ENCODE data around the gene EXOSC1.

- TF ChIP-seq, protein P1, sequence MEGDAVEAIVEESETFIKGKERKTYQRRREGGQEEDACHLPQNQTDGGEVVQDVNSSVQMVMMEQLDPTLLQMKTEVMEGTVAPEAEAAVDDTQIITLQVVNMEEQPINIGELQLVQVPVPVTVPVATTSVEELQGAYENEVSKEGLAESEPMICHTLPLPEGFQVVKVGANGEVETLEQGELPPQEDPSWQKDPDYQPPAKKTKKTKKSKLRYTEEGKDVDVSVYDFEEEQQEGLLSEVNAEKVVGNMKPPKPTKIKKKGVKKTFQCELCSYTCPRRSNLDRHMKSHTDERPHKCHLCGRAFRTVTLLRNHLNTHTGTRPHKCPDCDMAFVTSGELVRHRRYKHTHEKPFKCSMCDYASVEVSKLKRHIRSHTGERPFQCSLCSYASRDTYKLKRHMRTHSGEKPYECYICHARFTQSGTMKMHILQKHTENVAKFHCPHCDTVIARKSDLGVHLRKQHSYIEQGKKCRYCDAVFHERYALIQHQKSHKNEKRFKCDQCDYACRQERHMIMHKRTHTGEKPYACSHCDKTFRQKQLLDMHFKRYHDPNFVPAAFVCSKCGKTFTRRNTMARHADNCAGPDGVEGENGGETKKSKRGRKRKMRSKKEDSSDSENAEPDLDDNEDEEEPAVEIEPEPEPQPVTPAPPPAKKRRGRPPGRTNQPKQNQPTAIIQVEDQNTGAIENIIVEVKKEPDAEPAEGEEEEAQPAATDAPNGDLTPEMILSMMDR (IDR thresholded peaks at IDR 0.05), result no peak
- TF ChIP-seq POLR2AphosphoS5 (IDR thresholded peaks at IDR 0.05; ENCODE audit: insufficient read depth in 1 of 2, low read depth in 1 of 2) (no peak), POLR2A (IDR thresholded peaks at IDR 0.05) (no peak)
These were observed 49.8 kb downstream of the EXOSC1 start for GRCh38 chr10:97396056-97396455.

Data from vagina (tissue), 2 donors.